Activated CD8-positive, alpha-beta memory T cell treated with anti-CD3 and anti-CD28 coated beads for 24 hours (primary cell): ENCODE data around the gene UBAC2.

ENCODE experiments used
- DNase-seq: peaks from one replicate; pipeline ENCODE4 v3.0.0-alpha.2; 2020

The UBAC2 gene

DNA sequence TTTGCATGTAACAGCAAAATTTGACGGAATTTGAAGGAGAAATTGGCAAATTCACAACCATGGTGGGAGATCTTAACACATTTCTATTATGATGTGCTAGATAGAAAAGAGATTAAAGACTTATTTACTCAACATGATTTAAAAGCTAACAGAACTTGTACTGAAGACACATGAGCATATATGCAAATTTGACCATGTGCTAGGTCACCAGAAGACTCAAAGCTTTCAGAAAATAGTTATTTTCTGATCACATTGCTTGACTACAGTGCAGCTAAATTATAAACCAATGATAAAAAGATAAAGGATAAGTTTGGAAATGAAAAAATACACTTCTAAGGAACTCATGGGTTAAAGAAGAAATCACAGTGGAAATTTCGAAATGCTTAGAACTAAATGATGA, 97.4 kb downstream of the UBAC2 start:
- no peak for DNase-seq

DNA sequence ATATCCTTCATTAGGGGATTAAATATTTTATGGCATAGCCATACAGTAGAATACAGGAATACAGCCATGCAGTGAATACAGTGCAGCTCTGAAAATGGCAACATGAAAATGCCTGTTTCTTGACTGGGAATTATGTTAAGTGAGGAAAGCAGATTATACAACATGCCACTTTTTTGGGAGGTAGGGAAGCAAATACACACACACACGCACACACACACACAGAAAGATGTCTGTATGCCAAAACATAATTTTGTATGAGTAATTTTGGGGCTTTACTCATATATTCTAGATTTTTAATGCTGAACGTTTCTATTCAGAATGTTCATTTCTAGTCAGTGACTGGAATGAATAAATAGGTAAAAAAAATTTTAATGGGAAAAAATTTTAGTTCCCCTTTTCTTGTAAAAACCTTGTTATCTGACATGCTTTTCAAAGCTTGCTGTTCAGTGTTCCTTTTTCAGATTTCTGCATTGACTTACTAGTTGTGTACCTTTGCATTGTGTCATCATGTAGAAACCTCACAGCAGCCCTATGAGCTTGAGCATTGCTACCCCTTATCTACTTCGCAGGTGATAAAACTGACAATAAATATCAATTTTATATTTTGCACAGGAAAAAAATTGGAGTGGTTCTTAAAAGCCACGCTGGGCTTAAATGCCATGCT, 98.7 kb downstream of the UBAC2 start:
- DNase-seq, result no peak

DNA sequence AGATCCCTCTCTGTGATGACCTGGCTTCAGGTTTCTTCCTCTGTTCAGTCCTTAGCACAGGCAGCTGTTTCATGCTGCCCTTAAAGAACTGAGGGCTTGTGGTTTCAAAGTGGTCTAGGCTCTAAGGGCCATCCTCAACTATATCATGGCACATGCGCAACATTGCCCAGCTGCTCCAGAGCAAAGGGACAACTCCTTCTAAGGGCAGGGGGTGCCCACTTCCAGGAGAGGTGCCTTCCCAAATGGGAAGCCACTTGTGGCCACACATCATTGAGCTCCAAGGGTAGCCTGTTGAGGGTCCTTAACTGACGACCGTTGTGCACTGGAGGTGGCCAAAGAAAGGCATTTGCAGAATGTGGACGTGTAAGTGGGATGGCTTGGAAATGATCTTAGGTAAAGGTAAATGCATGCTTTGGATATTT, 99.3 kb downstream of the UBAC2 start:
- DNase-seq, result no peak

DNA sequence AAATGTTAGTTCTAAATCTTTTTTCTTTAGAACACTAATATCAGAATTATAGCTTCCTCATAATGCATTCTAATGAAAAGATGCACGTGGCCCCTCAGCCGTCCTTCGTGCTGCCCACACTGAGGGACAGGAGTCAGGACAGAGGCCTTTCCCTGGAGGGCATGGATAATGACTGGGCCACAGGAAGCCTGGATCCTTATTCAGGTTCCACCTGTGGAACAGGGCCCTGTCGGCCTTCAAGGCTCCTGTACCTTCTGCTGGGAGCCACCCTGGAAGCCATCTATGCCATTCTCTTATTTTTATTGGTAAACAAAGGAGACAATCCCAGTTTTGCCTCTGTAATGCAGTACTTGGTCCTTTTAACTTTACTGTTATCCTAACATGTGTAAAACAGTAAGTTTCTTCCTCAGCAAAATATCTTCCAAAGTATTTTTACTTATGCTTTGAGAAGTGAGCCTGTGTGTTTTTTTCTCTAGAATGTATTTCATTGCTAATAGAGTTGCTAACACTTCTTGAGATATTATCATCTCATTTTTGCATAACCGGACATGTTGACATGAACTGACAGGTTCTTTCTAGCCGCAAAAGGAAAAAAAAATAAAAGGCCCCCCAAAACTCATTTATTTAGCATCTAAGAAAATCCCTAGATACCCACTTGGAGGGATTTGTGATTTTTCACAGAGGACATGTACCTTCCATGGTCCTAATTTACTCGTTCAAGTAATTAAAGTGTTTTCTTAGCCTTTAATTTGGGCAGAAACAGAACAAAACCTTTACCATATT, 100.6 kb downstream of the UBAC2 start:
- DNase-seq, result no peak

DNA sequence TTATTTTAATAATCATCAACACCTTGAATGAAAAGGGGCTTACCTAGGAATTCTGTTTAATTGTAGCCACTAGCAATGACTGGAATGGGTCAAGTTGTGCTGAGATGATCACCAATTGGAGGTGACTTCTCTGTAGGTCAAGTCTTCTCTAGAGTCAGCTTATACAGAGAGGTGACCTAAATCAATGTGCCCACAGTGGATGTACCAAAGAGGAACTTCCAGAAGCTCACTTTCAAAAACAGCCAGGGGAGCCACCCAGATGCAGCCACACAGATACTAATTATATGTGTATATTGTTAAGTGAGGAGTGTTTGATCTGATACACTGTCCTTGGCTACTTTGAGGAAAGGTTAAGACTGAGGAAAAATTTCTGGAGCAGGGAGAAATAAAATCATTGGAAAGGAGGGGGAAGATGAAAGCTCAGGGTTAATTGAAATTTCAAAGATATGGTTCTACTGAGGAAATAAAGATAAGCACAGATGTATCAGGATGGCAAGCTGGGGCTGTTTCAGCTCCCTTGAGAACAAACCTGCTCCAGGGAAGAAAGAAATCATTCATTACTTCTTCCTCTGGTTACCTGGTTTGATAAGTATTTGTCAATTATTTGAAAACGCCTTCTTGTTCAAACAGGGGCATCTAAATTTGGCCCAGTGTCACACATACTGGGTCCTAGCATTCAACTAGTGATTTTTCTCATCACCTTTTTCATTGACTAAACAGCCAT, 101.4 kb downstream of the UBAC2 start:
- no peak for DNase-seq

DNA sequence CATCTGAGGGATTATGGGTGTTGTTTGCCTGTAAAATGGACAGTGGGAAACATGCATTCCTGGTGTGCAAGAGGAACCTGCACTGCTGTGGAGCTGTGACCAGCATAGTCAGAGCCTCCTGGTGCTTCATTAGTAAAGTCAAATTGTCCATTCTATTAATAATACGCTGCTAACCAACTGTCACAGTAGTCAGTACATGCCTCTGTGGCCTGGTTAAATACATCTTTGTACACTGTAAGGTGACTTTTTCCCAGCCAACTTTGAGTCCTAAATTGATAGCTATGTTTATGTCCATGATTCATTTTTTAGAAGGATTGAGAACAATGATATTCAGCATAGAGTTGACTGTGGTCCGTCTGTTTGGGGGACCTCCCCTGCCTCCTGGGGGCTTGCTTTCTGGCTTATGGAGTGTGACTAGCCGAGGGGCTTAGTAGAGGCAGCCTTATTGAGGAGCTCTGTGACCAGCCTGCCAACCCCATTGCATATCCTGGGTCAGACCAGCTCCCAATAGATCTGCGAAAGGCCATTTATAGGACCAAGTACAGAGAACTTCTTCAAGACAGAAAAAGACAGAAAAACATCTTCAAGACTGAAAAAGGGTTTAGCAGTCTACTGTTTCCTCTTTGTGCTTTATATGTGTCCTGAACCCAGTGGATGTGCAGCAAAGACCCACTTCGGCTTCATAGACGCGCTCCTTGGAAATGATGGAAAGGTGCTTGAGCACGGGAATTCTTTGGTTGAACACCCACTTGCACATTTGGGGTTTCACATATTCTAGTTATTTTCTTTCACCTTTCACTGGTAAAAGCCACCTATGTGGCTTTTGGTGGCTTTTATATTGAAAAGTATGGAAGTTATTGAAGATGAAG, 102.2 kb downstream of the UBAC2 start:
- no peak for DNase-seq

DNA sequence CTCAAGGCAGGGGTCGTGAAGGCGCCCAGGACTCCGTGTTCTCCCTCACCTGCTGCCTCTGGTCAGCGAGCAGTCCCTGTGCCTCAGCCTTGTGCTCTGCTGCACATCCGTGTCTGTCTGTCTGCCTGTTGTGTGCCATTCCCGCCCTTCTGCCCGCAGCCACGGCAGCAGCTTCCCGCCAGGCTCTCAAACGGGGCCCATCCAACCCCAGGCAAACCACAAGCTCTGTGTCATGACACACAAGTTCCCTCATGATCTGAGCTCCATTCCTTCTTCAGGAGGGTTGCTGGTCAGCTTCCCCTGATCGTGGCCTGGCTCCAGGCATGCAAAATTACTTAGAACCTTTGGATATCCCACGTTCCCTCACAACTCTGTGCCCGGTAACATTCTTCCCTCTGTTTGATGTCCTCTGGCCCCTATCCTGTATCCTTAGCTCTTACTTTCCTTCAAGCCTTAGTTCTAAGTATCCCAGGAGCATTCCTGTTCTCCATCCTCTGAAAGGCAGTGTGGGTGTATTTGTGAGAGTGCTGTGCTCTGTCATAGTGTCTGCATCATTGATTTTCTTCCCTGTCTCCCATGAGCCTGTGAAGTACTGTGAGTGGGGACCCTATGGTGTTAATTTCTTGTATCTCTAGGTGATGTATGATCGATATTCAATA, 103.3 kb downstream of the UBAC2 start:
- DNase-seq, result no peak

DNA sequence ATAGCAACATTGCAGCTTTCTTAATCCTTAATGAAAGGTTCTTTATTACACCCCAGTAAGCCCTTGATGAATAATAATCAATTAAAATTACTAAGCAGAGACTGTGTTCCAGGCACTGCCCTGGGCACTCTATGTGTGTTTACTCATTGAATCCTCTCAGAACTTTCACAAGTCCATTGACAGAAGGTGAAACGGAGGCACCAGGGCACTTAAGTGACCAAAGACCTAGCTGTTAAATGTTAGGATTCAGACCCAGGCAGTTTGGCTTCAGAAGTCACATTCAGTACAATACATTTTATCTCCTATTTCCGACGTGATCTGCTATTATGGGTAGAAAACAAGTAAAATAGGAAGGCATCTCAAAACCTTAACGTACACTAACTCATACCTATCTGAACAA, 103.9 kb downstream of the UBAC2 start:
- no peak for DNase-seq

DNA sequence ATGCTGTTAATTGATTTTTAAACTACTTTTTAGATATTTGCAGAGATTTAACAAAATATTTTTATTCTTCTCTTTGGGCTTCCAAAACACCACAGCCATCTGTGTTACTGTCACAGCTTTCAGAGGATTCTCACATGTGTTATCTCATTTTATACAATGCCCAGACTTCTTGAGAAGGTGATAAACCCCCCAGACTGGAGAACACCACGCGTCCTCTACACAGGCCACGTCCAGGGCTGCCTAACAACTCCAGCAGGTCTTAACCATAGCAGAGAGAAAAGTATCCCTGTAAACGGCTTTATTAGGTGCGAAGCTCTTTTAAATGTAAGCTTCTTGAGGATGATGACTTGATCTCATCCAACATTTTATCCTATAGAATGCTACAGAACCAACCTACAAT, 104.5 kb downstream of the UBAC2 start:
- DNase-seq, result no peak

DNA sequence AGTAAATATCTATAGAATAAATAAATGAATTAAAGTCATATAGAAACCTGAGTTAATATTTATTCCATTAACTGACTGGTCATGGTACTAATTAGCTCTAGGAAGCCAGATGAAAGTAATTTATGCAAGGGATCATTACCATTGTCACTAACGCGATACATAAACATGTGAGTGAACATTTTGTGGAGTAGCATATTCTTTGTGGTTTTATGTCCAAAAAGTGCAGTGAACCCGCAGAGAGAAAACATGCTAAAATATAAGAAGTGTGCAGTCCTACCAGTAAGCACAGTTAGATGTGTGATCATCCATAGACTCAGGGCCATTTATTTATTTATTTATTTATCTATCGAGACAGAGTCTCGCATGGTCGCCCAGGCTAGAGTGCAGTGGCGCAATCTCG, 104.9 kb downstream of the UBAC2 start:
- DNase-seq, result no peak

DNA sequence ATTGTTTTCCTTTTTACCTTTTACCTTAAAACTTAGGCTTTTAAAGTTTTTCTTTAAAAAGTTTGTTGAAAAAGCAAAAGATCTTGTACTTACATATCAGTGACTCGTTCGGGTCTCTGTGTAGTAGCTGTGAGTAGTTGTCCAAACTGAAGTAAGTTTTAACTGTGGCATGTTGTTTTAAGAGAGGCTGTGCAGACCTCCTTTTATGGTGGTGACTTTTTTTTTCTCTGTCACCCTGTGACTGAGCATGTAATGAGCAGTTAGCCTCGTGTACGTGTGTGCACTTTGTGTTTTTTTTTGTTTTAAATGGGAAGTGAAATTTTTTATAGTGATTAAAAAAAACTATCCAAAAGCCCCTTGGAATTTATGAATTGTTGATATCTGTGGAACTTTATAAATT, 106.6 kb downstream of the UBAC2 start, which contains the start of gene GPR183:
Gene GPR183 (minus strand): TSS at position 153 of the 400 bp plus-strand sequence. CDS start 11,254 bp downstream, outside the sequence.
- no peak for DNase-seq

DNA sequence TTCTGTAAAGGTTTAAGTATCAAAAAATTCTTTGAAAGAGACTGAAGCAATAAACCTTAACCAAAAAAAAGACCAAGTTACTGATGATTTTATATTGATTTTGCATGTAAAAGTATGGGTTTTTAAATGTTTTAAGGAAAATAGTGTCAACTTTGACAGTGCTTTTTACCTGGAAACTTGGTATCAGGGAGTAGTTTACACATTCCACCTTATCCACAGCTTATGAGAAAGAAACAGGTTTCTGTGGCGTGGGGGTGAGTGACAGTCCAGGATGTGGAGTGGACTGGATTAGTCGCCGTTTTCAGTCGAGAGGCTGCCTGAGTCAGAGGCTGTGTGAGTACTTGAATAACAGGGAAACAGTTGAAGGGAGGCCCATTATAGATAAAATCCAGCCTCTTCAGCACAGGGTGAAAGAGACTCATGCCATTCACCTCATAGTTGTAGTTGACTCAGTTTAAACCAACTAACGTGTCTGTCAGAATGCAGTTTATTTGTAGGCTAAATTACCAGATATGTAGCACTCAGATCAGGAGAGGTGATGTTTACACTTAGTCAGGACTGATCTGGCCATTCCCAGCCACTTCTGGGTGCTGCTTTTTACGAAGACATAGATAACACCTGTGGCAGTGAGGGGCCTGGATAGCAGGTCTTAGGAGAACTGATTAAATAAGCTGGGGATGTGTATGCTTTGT, 107.1 kb downstream of the UBAC2 start:
- no peak for DNase-seq

DNA sequence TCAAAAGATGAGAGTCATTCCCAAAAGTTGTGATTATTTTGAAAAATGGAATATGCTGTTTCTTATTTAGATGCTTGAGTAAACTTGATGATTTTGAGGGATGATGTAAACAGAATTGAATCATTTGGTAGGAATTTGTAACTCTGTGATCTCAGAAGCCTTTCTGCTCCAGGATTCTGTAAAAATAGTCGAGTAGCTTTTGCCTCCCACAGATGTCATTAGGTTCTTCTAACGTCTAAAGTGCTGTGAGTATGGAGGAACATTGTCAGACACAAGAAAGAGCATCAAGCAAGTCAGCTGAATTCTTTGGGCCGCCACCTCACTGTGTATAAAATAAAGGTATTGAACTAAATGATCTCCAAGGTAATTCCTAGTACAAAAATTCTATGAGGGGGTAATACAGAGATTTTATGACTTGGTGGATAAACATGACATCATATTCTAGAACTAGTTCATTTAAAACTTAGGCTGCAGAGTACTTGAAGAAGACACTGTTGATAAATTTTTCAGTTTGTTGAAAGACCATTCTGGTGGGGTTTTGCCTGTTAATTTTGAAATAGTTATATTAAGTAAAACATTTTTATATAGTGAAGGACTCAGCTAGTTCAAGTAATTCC, 107.9 kb downstream of the UBAC2 start:
- no peak for DNase-seq

DNA sequence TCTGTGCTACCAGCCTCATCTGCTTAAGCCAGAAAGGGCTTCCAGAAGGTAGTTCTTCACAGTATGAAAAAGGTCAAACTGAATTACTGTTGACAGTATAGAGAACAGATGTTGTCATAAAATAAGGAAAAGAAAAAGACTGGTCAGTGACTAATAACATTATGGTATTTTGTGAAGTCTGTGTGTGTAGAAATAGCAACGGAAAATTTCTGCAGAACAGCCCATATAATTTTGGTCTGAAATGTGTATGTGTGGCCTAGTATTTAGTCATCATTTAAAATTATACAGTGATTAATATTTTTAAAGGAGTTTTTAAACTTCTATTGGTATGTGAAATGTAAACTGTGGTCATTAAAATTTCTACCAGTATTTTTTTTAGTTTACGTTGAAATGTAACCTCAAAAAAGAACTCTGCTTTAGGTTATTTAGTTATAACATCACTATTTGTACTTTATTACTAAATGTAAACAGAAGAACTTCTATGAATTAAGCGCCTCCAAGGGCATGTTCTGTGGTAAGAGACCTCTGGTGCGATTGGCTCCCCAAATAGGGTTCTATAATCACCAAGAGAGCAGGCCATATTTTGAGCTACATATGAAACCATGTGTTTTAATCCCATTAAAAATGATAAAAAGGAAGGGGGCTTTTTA, 109.9 kb downstream of the UBAC2 start:
- DNase-seq, result no peak

DNA sequence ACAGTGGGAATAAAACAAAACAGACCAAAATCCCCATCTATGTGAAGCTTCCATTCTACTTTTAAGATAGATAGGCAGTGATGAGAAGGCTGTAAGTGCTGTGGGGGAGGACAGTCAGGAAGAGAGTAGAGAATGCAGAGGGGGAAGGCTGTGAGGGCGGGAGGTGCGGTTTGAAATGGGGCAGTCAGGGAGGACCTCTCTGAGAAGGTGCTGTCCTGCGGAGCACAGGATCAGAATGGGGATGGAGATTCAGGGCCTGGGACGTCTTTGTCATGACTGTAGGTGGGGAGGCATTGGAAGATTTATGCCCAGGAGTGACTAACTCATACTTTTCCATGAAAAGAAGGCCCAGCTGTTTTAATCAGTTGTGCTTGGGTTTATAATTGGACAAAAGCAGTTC, 110.5 kb downstream of the UBAC2 start:
- DNase-seq, result no peak

DNA sequence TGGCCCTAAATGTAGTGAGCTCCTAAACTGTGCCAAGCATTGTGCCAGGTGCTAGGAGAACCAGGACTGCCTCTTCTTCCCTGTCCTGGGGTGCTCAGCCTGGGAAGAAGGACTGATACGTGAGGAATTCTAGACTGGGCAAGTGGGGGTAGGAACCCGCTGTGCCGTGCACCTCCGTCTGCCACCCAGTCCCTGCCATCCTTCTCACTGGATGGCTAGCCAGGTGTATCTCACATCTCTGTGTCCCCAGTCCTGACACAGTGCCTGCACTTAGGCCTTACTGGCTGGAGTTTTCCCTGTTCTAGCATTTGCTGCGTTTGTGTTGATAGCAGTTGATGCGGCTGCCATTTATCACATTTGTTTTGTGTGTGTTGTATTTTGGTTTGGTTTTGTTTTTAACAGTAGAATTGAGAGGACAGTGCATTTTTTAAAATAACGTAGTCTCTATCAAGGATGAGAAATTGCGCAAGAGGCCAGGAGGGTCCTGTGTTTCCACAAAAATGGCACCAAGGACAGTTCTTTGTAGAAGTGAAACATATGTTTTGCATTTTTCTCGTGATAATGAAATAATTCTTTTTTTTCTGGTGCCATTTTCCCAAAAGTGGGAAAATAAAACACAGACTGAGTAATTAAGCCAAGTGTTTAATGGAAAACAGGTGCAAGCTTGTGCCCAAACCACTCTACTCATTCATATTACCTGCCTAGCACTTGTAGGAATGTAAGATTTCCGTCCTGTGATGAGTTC, 111.3 kb downstream of the UBAC2 start:
- DNase-seq, result no peak

DNA sequence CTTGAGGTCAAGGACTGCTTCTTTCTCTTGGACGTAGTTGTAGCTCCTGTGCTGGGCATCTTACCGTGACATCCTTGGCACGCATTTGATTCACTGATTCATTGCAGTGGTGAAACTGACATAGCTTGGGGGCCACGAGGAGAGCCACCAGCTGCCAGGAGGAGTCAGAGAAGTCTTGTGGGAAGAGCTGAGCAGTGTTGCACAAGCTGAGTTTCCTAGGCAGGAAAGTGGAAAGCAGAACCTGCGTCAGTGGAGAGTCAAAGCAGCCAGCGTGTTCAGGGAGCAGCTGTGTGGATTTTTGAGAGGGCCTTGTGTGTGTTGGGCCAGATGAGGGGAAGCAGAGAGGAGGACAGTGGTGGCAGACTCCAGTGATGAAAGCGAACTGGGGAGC, 111.8 kb downstream of the UBAC2 start:
- DNase-seq, result no peak

DNA sequence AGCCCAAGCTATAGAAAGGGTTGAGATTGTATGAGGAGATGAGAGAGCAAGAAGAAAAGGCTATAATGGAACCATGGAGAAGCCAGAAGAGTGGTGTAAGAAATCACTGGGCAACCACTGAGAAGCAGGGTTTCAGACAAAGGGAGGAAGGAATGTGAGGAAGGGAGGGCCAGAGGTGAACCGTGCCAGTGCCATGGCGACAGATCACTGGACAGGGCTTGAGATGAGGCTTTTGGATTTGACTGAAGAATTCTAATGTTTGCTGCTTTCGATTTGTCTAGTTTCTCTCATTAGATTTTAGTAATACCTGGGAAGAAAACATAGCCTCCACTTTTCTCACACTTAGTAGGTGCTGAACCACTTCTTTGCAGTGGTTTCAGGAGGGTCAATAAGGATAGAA, 112.8 kb downstream of the UBAC2 start:
- DNase-seq, result no peak

DNA sequence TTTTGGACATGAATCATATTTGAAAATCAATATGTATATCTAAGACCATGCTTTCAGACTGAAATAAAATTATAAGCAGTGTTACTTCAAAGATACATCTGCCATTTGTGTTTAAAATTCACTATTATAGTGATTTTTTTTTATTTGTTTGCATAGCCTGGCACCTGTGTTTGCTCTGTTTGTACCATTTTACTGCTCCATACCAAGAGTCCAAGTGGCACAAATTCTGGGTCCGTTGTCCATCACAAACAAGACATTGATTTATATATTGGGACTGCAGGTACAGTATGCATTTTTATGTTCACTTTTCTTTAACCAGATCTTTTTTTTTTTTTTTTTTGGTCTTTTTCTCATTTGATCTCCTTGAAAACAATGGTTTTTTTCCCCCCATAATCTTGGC, 113.3 kb downstream of the UBAC2 start:
- no peak for DNase-seq

DNA sequence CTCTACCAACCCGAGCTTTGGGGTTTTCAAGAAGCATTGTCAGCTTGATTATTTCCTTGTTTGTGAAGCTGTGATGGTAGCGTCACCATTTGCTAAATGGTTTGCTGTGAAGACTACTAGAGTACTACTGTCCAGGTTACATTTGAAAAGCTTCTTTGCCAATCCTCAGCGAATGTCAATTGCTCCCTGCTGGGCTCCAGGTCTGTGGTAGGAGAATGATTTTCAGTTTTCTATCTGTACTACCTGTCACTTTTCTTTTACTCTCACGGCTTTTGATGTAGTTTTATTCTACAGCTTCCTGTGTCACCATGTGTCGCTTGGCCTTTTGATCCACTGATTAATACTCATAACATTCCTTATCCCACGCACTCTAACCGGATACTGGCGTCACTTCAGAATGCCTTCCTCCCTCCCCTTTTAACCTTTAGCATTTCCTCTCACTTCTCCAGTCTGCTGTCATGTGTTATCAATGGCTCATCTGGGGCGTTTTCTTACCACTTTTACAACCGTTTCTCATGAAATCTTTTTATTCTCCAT, 114.1 kb downstream of the UBAC2 start:
- DNase-seq, result no peak
